C1 segment of cervical spinal cord (tissue), 14 donors: ENCODE data around the gene SLC2A10.

ENCODE experiments used
- DNase-seq, 14 donors: peaks; one replicate each; lab custom pipeline; 2025; lab: John Stamatoyannopoulos, UW

SLC2A10 gene

DNA sequence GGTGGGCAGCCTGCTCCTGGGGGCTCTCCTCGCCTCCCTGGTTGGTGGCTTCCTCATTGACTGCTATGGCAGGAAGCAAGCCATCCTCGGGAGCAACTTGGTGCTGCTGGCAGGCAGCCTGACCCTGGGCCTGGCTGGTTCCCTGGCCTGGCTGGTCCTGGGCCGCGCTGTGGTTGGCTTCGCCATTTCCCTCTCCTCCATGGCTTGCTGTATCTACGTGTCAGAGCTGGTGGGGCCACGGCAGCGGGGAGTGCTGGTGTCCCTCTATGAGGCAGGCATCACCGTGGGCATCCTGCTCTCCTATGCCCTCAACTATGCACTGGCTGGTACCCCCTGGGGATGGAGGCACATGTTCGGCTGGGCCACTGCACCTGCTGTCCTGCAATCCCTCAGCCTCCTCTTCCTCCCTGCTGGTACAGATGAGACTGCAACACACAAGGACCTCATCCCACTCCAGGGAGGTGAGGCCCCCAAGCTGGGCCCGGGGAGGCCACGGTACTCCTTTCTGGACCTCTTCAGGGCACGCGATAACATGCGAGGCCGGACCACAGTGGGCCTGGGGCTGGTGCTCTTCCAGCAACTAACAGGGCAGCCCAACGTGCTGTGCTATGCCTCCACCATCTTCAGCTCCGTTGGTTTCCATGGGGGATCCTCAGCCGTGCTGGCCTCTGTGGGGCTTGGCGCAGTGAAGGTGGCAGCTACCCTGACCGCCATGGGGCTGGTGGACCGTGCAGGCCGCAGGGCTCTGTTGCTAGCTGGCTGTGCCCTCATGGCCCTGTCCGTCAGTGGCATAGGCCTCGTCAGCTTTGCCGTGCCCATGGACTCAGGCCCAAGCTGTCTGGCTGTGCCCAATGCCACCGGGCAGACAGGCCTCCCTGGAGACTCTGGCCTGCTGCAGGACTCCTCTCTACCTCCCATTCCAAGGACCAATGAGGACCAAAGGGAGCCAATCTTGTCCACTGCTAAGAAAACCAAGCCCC is 16.0 kb downstream of the SLC2A10 start:
- no peak for DNase-seq

- no peak for DNase-seq
Measured at GRCh38 chr20:46731770-46732169, 22.3 kb downstream of the SLC2A10 start.

DNA sequence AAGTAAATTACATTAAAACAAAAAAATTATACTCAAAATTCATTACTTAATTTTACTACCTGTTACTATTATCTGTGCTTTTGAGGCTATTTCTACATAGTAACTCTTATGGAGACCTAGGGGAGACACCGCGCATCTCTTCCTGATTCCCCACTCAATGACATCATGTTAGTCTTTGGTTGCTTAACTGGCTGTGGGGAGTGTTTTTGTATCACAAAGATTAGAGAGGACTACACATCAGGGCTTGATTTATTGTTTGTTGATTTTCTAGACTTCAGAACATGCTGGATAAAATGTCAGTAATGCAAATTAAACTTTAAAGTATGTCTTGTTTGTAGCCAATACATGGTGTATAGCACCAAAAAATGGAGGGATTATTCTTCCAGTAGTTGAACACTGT is 26.0 kb downstream of the SLC2A10 start:
- no peak for DNase-seq

GRCh38 chr20:46739431-46740213 is 30.2 kb downstream of the SLC2A10 start:
- DNase-seq = no peak

DNA sequence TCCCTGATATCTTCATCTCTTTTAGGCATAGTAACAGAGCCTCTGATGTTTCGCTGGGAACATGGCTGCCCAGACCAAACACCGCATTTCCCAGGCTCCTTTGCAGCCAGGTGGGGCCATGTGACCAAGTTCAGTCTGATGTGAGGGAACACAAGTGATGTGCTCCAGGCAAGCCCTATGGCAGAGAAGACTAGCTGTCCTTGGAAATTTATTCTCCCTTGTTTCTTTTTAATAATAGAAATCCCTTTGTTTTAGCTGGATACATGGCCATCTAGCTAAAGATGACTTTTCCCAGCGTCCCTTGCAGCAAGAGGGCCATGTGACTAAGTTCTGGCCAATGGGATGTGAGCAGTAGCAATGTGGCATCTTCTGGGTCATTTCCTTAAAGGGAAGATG is 30.8 kb downstream of the SLC2A10 start:
- no peak for DNase-seq

- DNase-seq = no peak
Measured at GRCh38 chr20:46741924-46742668, 32.6 kb downstream of the SLC2A10 start.

DNA sequence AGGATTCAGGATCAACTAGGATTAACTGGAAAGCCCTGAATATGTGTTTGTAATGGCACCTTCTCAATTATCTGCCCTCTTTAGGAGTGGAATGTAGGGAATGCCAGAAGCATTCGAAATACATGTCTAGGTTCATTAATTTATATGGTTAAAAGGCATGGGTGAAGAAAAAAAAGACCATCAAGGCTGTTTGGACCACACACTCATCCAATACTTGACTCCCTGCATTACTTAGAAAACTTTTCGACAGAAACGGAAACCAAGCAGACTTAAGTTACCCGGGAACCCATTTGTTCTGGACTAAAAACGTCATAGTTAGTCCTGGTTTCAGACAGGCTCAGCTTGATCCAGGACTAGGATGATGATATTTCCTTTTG is 33.2 kb downstream of the SLC2A10 start:
- no peak for DNase-seq

GRCh38 chr20:46743088-46743487 is 33.6 kb downstream of the SLC2A10 start:
- no peak for DNase-seq

DNA sequence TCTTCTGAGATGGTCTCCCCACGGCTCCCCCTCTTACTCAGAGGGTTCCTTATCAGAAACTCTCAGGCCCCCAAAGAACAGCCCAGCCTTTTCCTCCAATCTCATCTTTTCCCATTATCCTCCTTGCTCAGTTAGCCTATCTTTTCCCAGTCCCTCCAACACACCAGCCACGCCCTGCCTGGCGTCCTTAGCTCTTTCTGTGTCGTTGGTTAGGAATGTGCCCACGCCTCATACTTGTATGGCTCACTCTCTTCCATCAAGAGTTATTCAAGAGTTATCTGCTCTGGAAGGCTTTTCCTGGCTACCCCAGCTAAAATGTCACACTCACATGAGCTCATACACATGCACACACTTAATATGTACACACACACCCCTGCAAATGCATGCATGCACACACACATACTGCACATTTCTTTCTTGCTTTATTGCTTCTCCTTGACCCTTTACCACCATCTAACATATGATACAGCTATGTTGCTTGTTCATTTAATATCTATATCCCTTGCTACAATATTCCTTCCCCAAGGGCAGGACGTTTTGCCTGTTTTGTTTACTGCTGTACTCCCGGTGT is 37.6 kb downstream of the SLC2A10 start:
- DNase-seq = no peak

GRCh38 chr20:46749147-46749546 is 39.7 kb downstream of the SLC2A10 start:
- no peak for DNase-seq

- no peak for DNase-seq
Measured at GRCh38 chr20:46751856-46752255, 42.4 kb downstream of the SLC2A10 start.

- DNase-seq = peak in 9 of 14 donors; percentile 1 to 30 (median 6)
Measured at GRCh38 chr20:46752728-46753127, 43.3 kb downstream of the SLC2A10 start.

DNA sequence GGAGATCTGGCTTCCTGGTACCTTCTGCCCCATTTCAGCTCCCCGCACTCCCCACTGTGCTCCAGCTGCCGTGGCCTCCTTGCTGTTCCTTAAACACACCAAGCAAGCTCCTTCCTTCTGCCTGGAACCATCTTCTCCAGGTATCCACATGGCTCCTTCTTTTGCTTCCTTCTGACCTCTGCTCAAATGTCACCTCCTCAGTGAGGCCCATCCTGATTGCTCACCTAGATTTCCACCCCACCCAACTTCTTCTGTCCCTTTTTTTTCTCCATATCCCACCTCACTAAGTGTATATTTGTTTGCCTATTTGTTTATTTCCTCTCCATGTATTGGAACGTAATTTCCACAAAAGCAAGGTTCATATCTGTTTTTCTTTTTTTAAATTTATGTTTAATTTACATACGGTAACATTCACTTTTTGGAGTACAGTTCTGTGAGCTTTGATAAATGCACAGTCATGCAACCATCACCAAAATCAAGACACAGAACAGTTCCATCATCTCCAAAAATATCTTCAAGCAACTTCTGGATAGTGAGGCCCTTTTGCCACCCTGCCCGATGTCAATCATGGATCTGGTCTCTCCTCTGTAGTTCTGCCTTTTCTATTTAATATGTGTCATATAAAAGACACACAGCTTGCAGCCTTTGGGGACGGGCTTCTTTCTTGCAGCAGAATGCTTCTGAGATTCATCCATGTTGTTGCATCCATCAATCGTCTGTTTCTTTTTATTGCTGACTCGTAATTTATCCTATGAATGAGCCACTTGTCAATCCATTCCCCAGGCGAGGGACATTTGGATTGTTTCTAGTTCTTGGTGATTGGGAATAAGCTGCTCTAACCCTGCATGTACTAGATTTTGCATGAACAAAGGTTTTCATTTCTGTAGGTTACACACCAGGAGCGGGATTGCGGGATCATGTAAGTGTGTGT is 46.3 kb downstream of the SLC2A10 start:
- DNase-seq = no peak

DNA sequence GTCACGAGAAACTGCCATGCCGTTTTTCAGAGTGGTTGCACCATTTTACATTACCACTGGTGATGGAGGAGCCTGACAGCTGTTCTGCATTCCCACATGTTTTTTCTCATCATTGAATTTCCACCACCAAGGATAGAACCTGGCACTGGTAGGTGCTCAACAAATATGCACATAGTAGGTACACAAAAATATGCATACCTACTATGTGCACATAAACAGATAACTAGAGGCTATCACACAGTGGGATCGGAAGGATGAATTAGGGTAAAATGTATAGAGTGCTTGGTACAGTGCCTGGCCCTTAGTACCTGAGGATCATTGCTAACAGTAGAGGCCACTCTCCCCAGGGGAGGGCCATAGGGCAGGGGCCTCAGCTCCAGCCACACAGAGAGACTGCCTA is 47.0 kb downstream of the SLC2A10 start:
- DNase-seq = no peak

- no peak for DNase-seq
Measured at GRCh38 chr20:46757135-46757534, 47.7 kb downstream of the SLC2A10 start.

DNA sequence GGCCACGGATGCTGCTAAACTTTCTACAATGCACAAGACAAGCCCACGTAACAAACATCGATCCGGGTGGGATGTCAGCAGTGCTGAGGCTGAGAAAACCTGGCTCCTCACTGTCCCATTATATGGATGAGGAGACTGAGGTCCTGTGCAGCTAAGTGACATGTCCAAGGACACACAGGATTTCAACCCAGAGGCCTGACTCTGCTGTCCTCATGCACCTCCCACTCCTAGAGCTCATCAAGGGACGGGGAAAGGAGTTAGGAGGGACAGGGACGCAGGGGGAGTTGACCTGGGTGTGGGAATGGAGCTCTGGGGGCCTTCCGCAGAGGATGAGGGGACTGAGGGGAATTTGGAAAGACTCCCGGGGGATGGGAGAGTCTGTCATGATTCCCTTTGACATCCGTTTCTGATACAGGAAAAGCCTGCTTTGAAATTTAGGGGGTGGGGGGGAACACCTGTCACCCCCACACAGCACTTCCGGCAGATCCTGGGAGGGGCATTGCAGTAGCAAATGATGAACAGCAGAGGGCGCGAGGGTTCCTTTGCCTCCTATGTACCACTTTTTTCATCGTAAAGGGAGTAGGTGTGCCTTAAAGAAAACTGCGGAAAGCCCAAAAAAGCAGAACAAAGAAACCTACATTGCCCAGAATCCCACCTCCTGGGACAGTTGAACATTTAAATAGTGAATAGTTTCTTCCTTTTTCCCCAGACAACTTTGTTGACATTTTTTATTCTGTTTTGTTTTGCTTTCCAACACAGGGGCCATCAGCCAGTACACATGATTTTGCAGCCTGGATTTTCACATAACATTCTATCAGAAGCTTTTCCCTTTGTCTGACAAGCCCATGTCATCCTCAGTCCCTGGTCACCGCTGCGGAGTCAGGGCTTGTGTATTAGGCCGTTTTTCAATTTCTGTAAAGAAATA is 48.6 kb downstream of the SLC2A10 start:
- DNase-seq = peak in 5 of 14 donors; percentile 2 to 13 (median 5)

- DNase-seq = no peak
Measured at GRCh38 chr20:46758929-46759669, 49.6 kb downstream of the SLC2A10 start.

- no peak for DNase-seq
Measured at GRCh38 chr20:46761566-46761965, 52.1 kb downstream of the SLC2A10 start.

DNA sequence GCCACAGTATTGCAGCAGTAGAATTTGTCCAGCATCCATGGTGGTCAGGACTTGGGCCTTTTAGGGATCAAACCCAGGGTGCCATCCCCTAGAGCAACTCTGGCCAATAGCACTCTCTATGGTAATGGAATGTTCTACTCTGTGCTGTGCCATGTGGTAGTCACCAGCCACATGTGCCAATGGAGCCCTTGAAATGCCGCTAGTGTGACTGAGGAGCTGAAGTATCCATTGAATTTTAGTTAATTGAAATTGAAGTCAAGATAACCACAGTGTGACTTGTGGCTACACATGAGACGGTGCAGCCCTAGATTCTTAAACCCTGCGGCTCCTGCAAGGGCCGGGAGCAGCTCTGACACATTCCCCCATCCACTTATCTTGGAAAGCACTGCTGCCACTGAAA is 54.6 kb downstream of the SLC2A10 start:
- no peak for DNase-seq
